Spleen (tissue), 11 donors: ENCODE data around the gene CTLA4. TPM values are rescaled to one million over a fixed set of nuclear protein-coding genes. Genes with fewer than 3 reads are reported as not detected.
A peak's percentile ranks its signal among the peaks of the same experiment; 100 is the strongest.

Experiments used
- DNase-seq: peaks from one replicate; pipeline ENCODE4 v3.0.0-alpha.2; 2020
- H3K27ac ChIP-seq, 8 donors: fragments of 200-600 bp; sonication (generic) in 7 of 8; 1 replicate in 4 of 8; 2 replicates in 4 of 8; pipeline versions ENCODE4 v1.5.0 to v1.8.0; 2016 to 2021; ENCODE audit warnings: inconsistent platforms in 4 of 8, mild to moderate bottlenecking in 4 of 8, moderate library complexity in 1 of 8
- H3K27me3 ChIP-seq, 7 donors: fragments of 200-600 bp; sonication (generic) in 6 of 7; replicated peaks in 1 of 7; 1 replicate in 4 of 7; 2 replicates in 3 of 7; pipeline versions ENCODE4 v1.5.0 to v1.8.0; 2016 to 2021; ENCODE audit warnings: inconsistent platforms in 3 of 7, mild to moderate bottlenecking in 1 of 7
- H3K36me3 ChIP-seq, 6 donors: fragments of 200-600 bp; sonication (generic) in 5 of 6; 1 replicate in 4 of 6; 2 replicates in 2 of 6; pipeline versions ENCODE4 v1.5.0 to v1.8.0; 2016 to 2021; ENCODE audit warnings: inconsistent platforms in 2 of 6
- H3K4me1 ChIP-seq, 6 donors: fragments of 200-600 bp; sonication (generic) in 5 of 6; 1 replicate in 3 of 6; 2 replicates in 3 of 6; pipeline versions ENCODE4 v1.5.0 to v1.8.0; 2016 to 2021; ENCODE audit warnings: inconsistent platforms in 3 of 6
- H3K4me3 ChIP-seq, 8 donors: fragments of 200-600 bp; sonication (generic) in 7 of 8; 1 replicate in 4 of 8; 2 replicates in 4 of 8; pipeline versions ENCODE4 v1.5.0 to v1.8.0; 2016 to 2021; ENCODE audit warnings: inconsistent platforms in 4 of 8, mild to moderate bottlenecking in 4 of 8, moderate library complexity in 2 of 8
- H3K9me3 ChIP-seq, 8 donors: fragments of 200-600 bp; sonication (generic) in 7 of 8; 1 replicate in 4 of 8; 2 replicates in 4 of 8; pipeline versions ENCODE4 v1.5.0 to v1.8.0; 2016 to 2021; ENCODE audit warnings: inconsistent platforms in 4 of 8
- CTCF ChIP-seq, 11 experiments: fragments of 200-600 bp in 7 of 11; fragments of 450-650 bp in 4 of 11; sonication (generic) in 4 of 11; IDR thresholded peaks in 8 of 11; conservative IDR thresholded peaks in 3 of 11; 1 replicate in 7 of 11; 2 replicates in 4 of 11; pipeline versions ENCODE4 v1.4.0 to v1.8.0; 2016 to 2021; ENCODE audit warnings: antibody characterized with exemption in 11 of 11, inconsistent platforms in 4 of 11, mild to moderate bottlenecking in 1 of 11
- POLR2A ChIP-seq, 3 donors: fragments of 450-650 bp; IDR thresholded peaks; one replicate each; pipeline ENCODE4 v1.5.1; 2017; ENCODE audit warnings: antibody characterized with exemption in 3 of 3, mild to moderate bottlenecking in 1 of 3
- POLR2AphosphoS5 ChIP-seq, 3 donors: sonication (generic); formaldehyde crosslinking; IDR thresholded peaks; one replicate each; pipeline ENCODE4 v1.5.1; 2017; ENCODE audit warnings: antibody characterized with exemption in 3 of 3
- WGBS, 5 donors: extraction: QIAGEN DNeasy Blood & Tissue Kit in 3 of 5; methylation state at CpG; one replicate each; pipeline versions ENCODE4 v1.1.5 to v1.1.7; 2013 to 2018; 5-methylcytosine and 5-hydroxymethylcytosine counted together
- intact Hi-C: fragments of 100-400 bp; cut with DNase I; formaldehyde crosslinking; loops from one replicate; pipeline ENCODE4 v1.15.0; 2023; ENCODE audit warnings: low total_unique reads
- polyA plus RNA-seq, 3 donors: library from polyadenylated mRNA; stranded (reverse); fragments of 200-250 nt; gene quantifications; one replicate each; pipeline ENCODE4 v1.2.1, GENCODE V29; 2013
- total RNA-seq, 7 donors: library from RNA; depleted of rRNA in 3 of 7; stranded (reverse); fragments of >200 nt in 3 of 7; fragmentation: NEBNext Ultra II Directional in 4 of 7; extraction: Animal tissue kit (Norgen Biotek cat#: 25700) in 4 of 7; gene quantifications; one replicate each; pipeline versions ENCODE4 v1.1.0 to v1.2.1, GENCODE V29; 2016 to 2021
- donor health status: healthy with polysubstance abuse.
- donor health status: DM: no; HTN: no; CAD: no; lungs with moderate emphysema.
- donor health status: DM: no; HTN: no; CAD: no.
- donor health status: Bipolar disorder and iron deficiency.
- donor health status: healthy.
- donor health status: DM: no; HTN: no; CAD: no.
- donor health status: DM: yes; HTN: yes; CAD: no.

Gene CTLA4
- total and polyA plus RNA-seq, 10 donors: 1.4 to 9.9 (median 2.9) TPM

- WGBS, 5 donors: 80 to 98% (median 95%) methylated on average over 1 of the region's 1 CpG
- no peak for DNase-seq
- Histone ChIP-seq H3K27ac (no peak overlapping the region), H3K4me1 (peaks cover 0 to 27% (median 3%) of the 10 kb centered on the region in 6 donors), H3K4me3 (no peak overlapping the region), H3K9me3 (no peaks in the 10 kb centered on the region), H3K36me3 (no peaks in the 10 kb centered on the region), H3K27me3 (no peaks in the 10 kb centered on the region)
- no peak for TF ChIP-seq POLR2AphosphoS5 (IDR thresholded peaks at IDR 0.05)
- no peak for TF ChIP-seq POLR2A (IDR thresholded peaks at IDR 0.05)
- TF ChIP-seq CTCF (IDR thresholded peaks at IDR 0.05 in 8 of 11, conservative IDR thresholded peaks at IDR 0.05 in 3 of 11): no peak
- intact Hi-C loops: no loop called here
These were observed 15.0 kb downstream of the CTLA4 start for GRCh38 chr2:203882551-203882950.

DNA sequence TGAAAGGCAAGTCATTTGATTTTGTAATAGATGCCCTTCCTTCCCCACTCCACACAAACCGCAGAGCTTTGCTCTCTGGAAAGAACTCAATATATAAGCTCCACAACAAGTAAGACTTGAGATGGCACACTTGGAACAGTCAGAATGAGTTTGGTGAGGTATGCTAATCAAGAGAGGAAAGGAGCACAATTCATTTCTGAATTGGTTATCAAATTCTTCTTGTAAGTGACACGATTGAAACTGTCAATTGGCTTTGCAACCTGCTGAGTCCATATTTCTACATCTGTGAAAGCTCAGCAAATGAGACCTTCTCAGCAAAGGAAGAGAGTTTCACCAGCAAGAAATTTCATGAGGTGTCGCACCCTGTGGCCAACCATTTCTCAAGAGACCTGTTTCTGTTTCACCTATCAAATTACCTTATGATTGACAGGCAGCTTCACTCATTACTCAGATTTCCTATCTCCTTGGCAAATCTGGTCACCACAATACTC lies 19.1 kb downstream of the CTLA4 start:
- H3K36me3 ChIP-seq: no peaks in the 10 kb centered on the region
- WGBS, 5 donors: 33 to 69% (median 56%) methylated on average over 3 of the region's 3 CpGs
- H3K27ac ChIP-seq: peak overlapping the region in 7 of 8 donors; percentile 1 to 52 (median 22)
- TF ChIP-seq POLR2A (IDR thresholded peaks at IDR 0.05) (no peak), CTCF (IDR thresholded peaks at IDR 0.05 in 8 of 11, conservative IDR thresholded peaks at IDR 0.05 in 3 of 11) (no peak), POLR2AphosphoS5 (IDR thresholded peaks at IDR 0.05) (no peak)
- intact Hi-C loops: no loop called here
- H3K27me3 ChIP-seq: no peaks in the 10 kb centered on the region
- H3K9me3 ChIP-seq: no peaks in the 10 kb centered on the region
- peak overlapping the region in 1 of 8 donors; percentile 11 for H3K4me3 ChIP-seq
- peaks cover 0 to 30% (median 3%) of the 10 kb centered on the region in 6 donors for H3K4me1 ChIP-seq
- no peak for DNase-seq

DNA sequence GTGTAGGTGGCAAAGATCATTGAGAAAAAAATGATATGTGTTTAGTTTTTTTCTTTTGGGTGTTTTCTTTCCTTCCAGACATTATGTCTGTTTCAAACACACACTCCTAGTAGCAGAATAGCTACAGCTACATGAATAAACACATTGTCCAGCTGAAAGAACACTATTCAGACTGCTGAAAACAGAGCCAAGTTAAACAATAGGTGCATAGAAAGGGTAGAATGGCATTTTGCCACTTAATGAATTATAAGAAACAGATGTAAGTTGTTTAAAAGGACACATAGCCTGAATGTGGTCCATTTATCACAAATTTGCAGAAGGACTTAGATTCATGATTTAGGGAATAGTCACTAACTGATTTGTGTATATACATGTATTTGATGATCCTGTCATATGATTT lies 20.1 kb downstream of the CTLA4 start:
- no peaks in the 10 kb centered on the region for H3K9me3 ChIP-seq
- no peak for DNase-seq
- no peak overlapping the region for H3K27ac ChIP-seq
- H3K4me3 ChIP-seq: no peak overlapping the region
- H3K4me1 ChIP-seq: peaks cover 0 to 31% (median 3%) of the 10 kb centered on the region in 6 donors
- H3K27me3 ChIP-seq: no peaks in the 10 kb centered on the region
- intact Hi-C loops: no loop called here
- TF ChIP-seq POLR2A (IDR thresholded peaks at IDR 0.05) (no peak), CTCF (IDR thresholded peaks at IDR 0.05 in 8 of 11, conservative IDR thresholded peaks at IDR 0.05 in 3 of 11) (no peak), POLR2AphosphoS5 (IDR thresholded peaks at IDR 0.05) (no peak)
- H3K36me3 ChIP-seq: no peaks in the 10 kb centered on the region

DNA sequence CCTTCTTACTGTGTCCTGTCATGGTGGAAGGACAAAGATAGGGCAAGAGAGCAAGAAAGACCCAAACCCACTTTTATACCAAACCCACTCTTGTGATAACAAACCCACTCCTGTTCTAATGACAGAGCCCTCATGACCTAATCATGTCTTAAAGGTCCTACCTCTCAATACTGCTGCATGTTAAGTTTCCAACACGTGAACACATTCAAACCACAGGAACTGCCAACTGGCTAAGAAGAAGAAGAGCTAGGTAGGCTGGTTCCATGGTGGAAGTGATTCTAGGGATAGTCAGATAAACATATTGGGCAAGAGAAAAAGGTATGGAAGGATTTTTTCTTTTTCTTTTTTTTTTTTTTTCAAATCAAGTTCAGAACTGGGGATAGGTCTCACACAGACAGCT lies 22.0 kb downstream of the CTLA4 start:
- Histone ChIP-seq H3K4me3 (no peak overlapping the region), H3K27me3 (no peaks in the 10 kb centered on the region), H3K27ac (no peak overlapping the region), H3K4me1 (peaks cover 0 to 31% (median 3%) of the 10 kb centered on the region in 6 donors), H3K9me3 (no peaks in the 10 kb centered on the region), H3K36me3 (no peaks in the 10 kb centered on the region)
- intact Hi-C loops: no loop called here
- TF ChIP-seq CTCF (IDR thresholded peaks at IDR 0.05 in 8 of 11, conservative IDR thresholded peaks at IDR 0.05 in 3 of 11) (no peak), POLR2AphosphoS5 (IDR thresholded peaks at IDR 0.05) (no peak), POLR2A (IDR thresholded peaks at IDR 0.05) (no peak)
- no peak for DNase-seq
- 76 to 87% (median 78%) methylated on average over 1 of the region's 1 CpG for WGBS, 5 donors
